HuH-7 (cell line): ENCODE measurements around the gene MYOT.

Experiments used
- DNase-seq: peaks from one replicate; pipeline ENCODE4 v3.0.0; 2011; ENCODE audit warnings: low spot score

The MYOT gene

GRCh38 chr5:137902408-137903133 is 34.9 kb downstream of the MYOT start:
- DNase-seq, result no peak

GRCh38 chr5:137914758-137915157 is 47.1 kb downstream of the MYOT start:
- DNase-seq, result no peak

DNA sequence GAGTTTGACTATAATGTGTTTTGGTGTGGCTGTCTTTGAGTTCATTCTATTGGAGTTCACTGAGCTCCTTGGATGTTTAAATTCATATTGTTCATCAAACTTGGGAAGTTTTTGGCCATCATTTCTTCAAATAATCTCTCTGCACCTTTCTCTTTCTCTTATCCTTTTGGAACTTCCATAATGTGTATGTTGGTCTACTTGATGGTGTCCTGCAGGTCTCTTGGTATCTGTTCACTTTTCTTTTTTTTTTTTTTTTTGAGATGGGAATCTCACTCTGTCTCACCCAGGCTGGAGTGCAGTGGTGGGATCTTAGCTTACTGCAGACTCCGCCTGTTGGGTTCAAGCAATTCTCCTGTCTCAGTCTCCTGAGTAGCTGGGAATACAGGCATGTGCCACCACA is 49.3 kb downstream of the MYOT start:
- no peak for DNase-seq

DNA sequence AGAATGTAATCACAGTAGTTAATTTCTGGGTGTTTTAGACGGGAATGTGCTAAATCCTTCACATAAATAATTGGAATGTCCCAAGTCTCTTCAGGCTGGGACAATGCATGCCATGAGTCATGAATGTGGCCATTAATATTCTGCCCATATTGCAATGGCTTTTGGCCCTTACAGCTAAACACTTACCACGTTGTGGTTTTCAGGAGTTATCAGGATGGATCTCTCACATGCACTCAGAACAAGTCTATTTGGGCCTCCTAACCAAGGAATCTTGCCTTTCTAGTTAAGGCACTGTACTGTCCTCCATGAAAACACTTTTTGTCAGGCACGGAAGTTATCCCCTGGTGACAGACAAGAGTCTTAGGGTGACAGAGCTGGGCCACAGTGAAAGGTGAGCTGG is 54.3 kb downstream of the MYOT start:
- DNase-seq, result no peak

GRCh38 chr5:137923856-137924255 is 56.2 kb downstream of the MYOT start:
- DNase-seq, result no peak

DNA sequence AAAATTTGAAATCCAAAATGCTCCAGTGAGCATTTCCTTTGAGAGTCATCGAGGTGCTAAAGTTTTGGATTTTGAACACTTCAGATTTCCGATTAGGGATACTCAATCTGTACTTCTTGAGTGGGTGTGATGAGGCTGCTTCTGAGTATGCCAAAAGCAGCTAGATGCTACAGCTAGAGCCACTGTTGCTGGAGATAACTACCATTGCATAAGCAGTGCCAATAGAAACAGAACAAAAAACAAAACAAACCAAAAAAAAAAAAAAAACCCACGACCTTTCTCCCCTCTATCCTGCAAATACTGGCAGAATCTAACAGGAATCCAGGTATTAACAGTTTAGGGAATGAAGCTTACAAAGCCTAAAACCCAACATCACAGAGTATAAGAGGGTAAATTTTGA is 65.1 kb downstream of the MYOT start:
- no peak for DNase-seq

- no peak for DNase-seq
Measured at GRCh38 chr5:137933491-137933911, 65.8 kb downstream of the MYOT start.

DNA sequence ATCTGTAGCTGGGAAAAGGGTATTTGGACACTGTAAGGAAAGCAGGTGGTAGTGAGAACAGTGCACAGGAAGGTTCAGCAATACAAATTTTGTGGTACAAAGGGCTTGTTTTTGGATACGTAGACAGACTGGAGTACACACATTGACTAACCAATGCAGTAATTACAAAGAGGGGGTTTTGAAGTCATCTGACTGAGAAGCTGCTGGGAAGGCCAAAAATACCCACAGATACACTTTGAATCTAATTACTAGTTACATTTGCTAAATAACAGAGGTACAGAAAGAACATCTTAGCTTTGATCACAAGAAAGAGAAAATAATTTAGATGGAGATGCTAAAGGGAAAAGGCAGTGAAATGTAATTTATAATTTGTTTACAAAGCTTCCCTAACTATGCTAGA is 67.5 kb downstream of the MYOT start:
- DNase-seq, result no peak

DNA sequence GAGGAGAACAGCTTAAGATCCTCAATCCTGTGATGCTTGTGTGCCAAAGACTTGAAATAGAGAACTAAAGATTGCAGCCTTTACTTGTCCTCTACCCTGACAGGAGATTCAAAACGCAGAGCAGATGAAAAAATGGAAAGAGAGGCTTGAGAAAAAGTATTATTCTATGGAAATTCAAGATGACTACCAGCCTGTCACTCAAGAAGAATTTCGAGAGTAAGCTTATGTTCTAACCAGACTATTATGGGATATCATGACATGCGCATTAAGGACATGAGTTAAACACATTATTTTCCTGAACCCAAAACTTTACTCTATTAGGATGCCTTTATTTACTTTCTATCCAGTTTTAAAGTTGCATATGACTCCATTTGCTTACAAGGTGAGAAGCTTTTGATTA is 68.0 kb downstream of the MYOT start:
- DNase-seq, result no peak
